GM19238 (cell line): ENCODE data around the gene BAIAP2.
A peak's percentile ranks its signal among the peaks of the same experiment; 100 is the strongest.
"Not testable (repeated sequence)": the region's sequence is repeated elsewhere in the genome, so short reads cannot be mapped to it uniquely, and the experiment has no call there.

Experiments
- DNase-seq: peaks from one replicate; pipeline ENCODE4 v3.0.0; 2011; ENCODE audit warnings: low spot score; ENCODE audit not compliant: insufficient read length

BAIAP2 gene

GRCh38 chr17:81137248-81137647, 102.3 kb downstream of the BAIAP2 start:
- no peak for DNase-seq

- DNase-seq = no peak
These were observed 103.1 kb downstream of the BAIAP2 start for GRCh38 chr17:81138083-81138482.

GRCh38 chr17:81138500-81138899, 103.5 kb downstream of the BAIAP2 start:
- DNase-seq = no peak

GRCh38 chr17:81139428-81139827, 104.5 kb downstream of the BAIAP2 start:
- no peak for DNase-seq

- no peak for DNase-seq
These were observed 105.1 kb downstream of the BAIAP2 start for GRCh38 chr17:81140018-81140417.

GRCh38 chr17:81140695-81141094, 105.7 kb downstream of the BAIAP2 start:
- no peak for DNase-seq

- DNase-seq = peak; percentile 69
These were observed 107.6 kb downstream of the BAIAP2 start for GRCh38 chr17:81142301-81143199.

GRCh38 chr17:81143200-81143527, 108.2 kb downstream of the BAIAP2 start:
- DNase-seq = no peak

- DNase-seq = no peak
These were observed 108.9 kb downstream of the BAIAP2 start for GRCh38 chr17:81143717-81144422.

- no peak for DNase-seq
These were observed 109.5 kb downstream of the BAIAP2 start for GRCh38 chr17:81144423-81144781.

GRCh38 chr17:81146208-81146607, 111.3 kb downstream of the BAIAP2 start:
- DNase-seq = not testable (repeated sequence)

GRCh38 chr17:81147701-81148100, 112.8 kb downstream of the BAIAP2 start:
- DNase-seq = no peak

GRCh38 chr17:81148571-81148970, 113.6 kb downstream of the BAIAP2 start:
- DNase-seq = no peak

- DNase-seq = no peak
These were observed 114.1 kb downstream of the BAIAP2 start for GRCh38 chr17:81148986-81149533.

- no peak for DNase-seq
These were observed 115.6 kb downstream of the BAIAP2 start for GRCh38 chr17:81150377-81151077.

- no peak for DNase-seq
These were observed 116.3 kb downstream of the BAIAP2 start for GRCh38 chr17:81151278-81151677.

GRCh38 chr17:81152288-81152828, 117.4 kb downstream of the BAIAP2 start:
- no peak for DNase-seq

GRCh38 chr17:81153340-81153803, 118.4 kb downstream of the BAIAP2 start:
- DNase-seq = no peak

- not testable (repeated sequence) for DNase-seq
These were observed 119.1 kb downstream of the BAIAP2 start for GRCh38 chr17:81154016-81154415.

GRCh38 chr17:81154961-81155360, 120.0 kb downstream of the BAIAP2 start:
- no peak for DNase-seq
